MG63 (cell line): ENCODE data around the gene ATP2B3. TPM values are rescaled to one million over a fixed set of nuclear protein-coding genes. Genes with fewer than 3 reads are reported as not detected.

Experiments
- DNase-seq: peaks from one replicate; pipeline ENCODE4 v3.0.0-alpha.2; 2020
- H3K27me3 ChIP-seq: fragments of 250-450 bp; sonication (Bioruptor Pico); 2 replicates; pipeline ENCODE4 v1.5.1; 2020; ENCODE audit warnings: mild to moderate bottlenecking, moderate library complexity
- H3K36me3 ChIP-seq: fragments of 250-450 bp; sonication (Bioruptor Pico); 2 replicates; pipeline ENCODE4 v1.5.1; 2020; ENCODE audit warnings: mild to moderate bottlenecking, moderate library complexity
- H3K4me3 ChIP-seq: fragments of 250-450 bp; sonication (Bioruptor Pico); 2 replicates; pipeline ENCODE4 v1.5.1; 2020; ENCODE audit warnings: mild to moderate bottlenecking, moderate library complexity
- H3K9me3 ChIP-seq: fragments of 250-450 bp; sonication (Bioruptor Pico); 2 replicates; pipeline ENCODE4 v1.5.1; 2020; ENCODE audit warnings: mild to moderate bottlenecking, moderate library complexity
- total RNA-seq: library from RNA; depleted of rRNA; stranded (reverse); fragments of >200 nt; shearing (Covaris generic); gene quantifications from 2 replicates; pipeline ENCODE4 v1.2.3, GENCODE V29; 2014; ENCODE audit warnings: low replicate concordance; rRNA removed

ATP2B3 gene
- total RNA-seq, 1 experiment from 2014 or later = 0.13 TPM

- no peaks in the 10 kb centered on the region for H3K9me3 ChIP-seq
- no peaks in the 10 kb centered on the region for H3K36me3 ChIP-seq
- H3K4me3 ChIP-seq = no peak overlapping the region
- no peaks in the 10 kb centered on the region for H3K27me3 ChIP-seq
- DNase-seq = no peak
Observed at GRCh38 chrX:153623310-153624029, 106.0 kb downstream of the ATP2B3 start.

- Histone ChIP-seq H3K36me3 (no peaks in the 10 kb centered on the region), H3K4me3 (no peak overlapping the region), H3K9me3 (no peaks in the 10 kb centered on the region), H3K27me3 (no peaks in the 10 kb centered on the region)
- no peak for DNase-seq
Observed at GRCh38 chrX:153624196-153625091, 107.0 kb downstream of the ATP2B3 start.

GRCh38 chrX:153625271-153626024, 108.0 kb downstream of the ATP2B3 start:
- DNase-seq = no peak
- Histone ChIP-seq H3K9me3 (no peaks in the 10 kb centered on the region), H3K27me3 (no peaks in the 10 kb centered on the region), H3K4me3 (no peak overlapping the region), H3K36me3 (no peaks in the 10 kb centered on the region)

- no peaks in the 10 kb centered on the region for H3K9me3 ChIP-seq
- H3K36me3 ChIP-seq = no peaks in the 10 kb centered on the region
- no peak overlapping the region for H3K4me3 ChIP-seq
- no peak for DNase-seq
- H3K27me3 ChIP-seq = no peaks in the 10 kb centered on the region
Observed at GRCh38 chrX:153626025-153626633, 108.7 kb downstream of the ATP2B3 start.

- no peaks in the 10 kb centered on the region for H3K36me3 ChIP-seq
- no peaks in the 10 kb centered on the region for H3K27me3 ChIP-seq
- H3K9me3 ChIP-seq = no peaks in the 10 kb centered on the region
- DNase-seq = no peak
- no peak overlapping the region for H3K4me3 ChIP-seq
Observed at GRCh38 chrX:153626863-153627674, 109.6 kb downstream of the ATP2B3 start.

- Histone ChIP-seq H3K36me3 (no peaks in the 10 kb centered on the region), H3K9me3 (no peaks in the 10 kb centered on the region), H3K27me3 (no peaks in the 10 kb centered on the region), H3K4me3 (no peak overlapping the region)
- DNase-seq = no peak
Observed at GRCh38 chrX:153627675-153628111, 110.3 kb downstream of the ATP2B3 start.

- H3K27me3 ChIP-seq = no peaks in the 10 kb centered on the region
- no peaks in the 10 kb centered on the region for H3K9me3 ChIP-seq
- H3K36me3 ChIP-seq = no peaks in the 10 kb centered on the region
- no peak overlapping the region for H3K4me3 ChIP-seq
- no peak for DNase-seq
Observed at GRCh38 chrX:153628129-153628528, 110.7 kb downstream of the ATP2B3 start.

GRCh38 chrX:153628665-153629064, 111.2 kb downstream of the ATP2B3 start:
- Histone ChIP-seq H3K27me3 (no peaks in the 10 kb centered on the region), H3K9me3 (no peaks in the 10 kb centered on the region), H3K36me3 (no peaks in the 10 kb centered on the region), H3K4me3 (no peak overlapping the region)
- no peak for DNase-seq

GRCh38 chrX:153631346-153631745, 113.9 kb downstream of the ATP2B3 start:
- DNase-seq = no peak

GRCh38 chrX:153631907-153632594, 114.6 kb downstream of the ATP2B3 start:
- H3K9me3 ChIP-seq = no peaks in the 10 kb centered on the region
- no peak for DNase-seq
- H3K36me3 ChIP-seq = no peaks in the 10 kb centered on the region
- H3K4me3 ChIP-seq = no peak overlapping the region
- no peaks in the 10 kb centered on the region for H3K27me3 ChIP-seq

More at GRCh38 chrX:153631346-153631745, 113.9 kb downstream of the ATP2B3 start:
- Histone ChIP-seq H3K36me3 (no peaks in the 10 kb centered on the region), H3K4me3 (no peak overlapping the region), H3K27me3 (no peaks in the 10 kb centered on the region), H3K9me3 (no peaks in the 10 kb centered on the region)

Other genes starting within 250 kb of the ATP2B3 start
- gene PNMA6F, start 195.9 kb upstream of the ATP2B3 start, total RNA-seq = not detected in 2 replicates
- 2.3 and 5.9 TPM in 2 replicates for gene ZNF275, start 183.5 kb upstream of the ATP2B3 start, total RNA-seq
- gene PNMA6E, start 116.3 kb upstream of the ATP2B3 start, total RNA-seq = not detected in 2 replicates
- 0.02 and 0.07 TPM in 2 replicates for gene ZFP92, start 106.2 kb upstream of the ATP2B3 start, total RNA-seq
- 12.0 TPM in 1 of 2 replicates, not detected in the other for gene TREX2, start 71.6 kb upstream of the ATP2B3 start, total RNA-seq
- 42.4 and 101 TPM in 2 replicates for gene HAUS7, start 47.1 kb upstream of the ATP2B3 start, total RNA-seq
- gene BGN, start 22.7 kb upstream of the ATP2B3 start, total RNA-seq = 35.9 and 94.7 TPM in 2 replicates
- gene CCNQ, start 81.5 kb downstream of the ATP2B3 start, total RNA-seq = 47.7 and 73.2 TPM in 2 replicates
- 7.9 and 8.6 TPM in 2 replicates for gene DUSP9, start 129.6 kb downstream of the ATP2B3 start, total RNA-seq
- gene PNCK, start 156.2 kb downstream of the ATP2B3 start, total RNA-seq = 0.43 TPM in 1 of 2 replicates, not detected in the other
- gene SLC6A8, start 170.3 kb downstream of the ATP2B3 start, total RNA-seq = 12.8 and 24.8 TPM in 2 replicates
- 311 and 346 TPM in 2 replicates for gene BCAP31, start 206.7 kb downstream of the ATP2B3 start, total RNA-seq
- 24.3 and 28.8 TPM in 2 replicates for gene ABCD1, start 207.2 kb downstream of the ATP2B3 start, total RNA-seq
- gene PLXNB3, start 246.6 kb downstream of the ATP2B3 start, total RNA-seq = 7.5 and 7.6 TPM in 2 replicates